K562 (cell line): ENCODE measurements around the gene CSF3. TPM values are rescaled to one million over a fixed set of nuclear protein-coding genes. Genes with fewer than 3 reads are reported as not detected.

Experiments
- ATAC-seq: fragments of 200-7000 bp; cut with Tn5 transposase; 3 replicates; pipeline ENCODE4 v1.9.1; 2020; ENCODE audit warnings: moderate library complexity
- BruUV-seq: library from RNA; stranded (reverse); fragments of 400-500 nt; replicated peaks from 2 replicates; lab custom pipeline; 2021; lab: Mats Ljungman, UMichigan
- CTCF ChIA-PET: fragments of 300-600 bp; formaldehyde crosslinking; extraction: SDS; loops from one replicate; lab custom pipeline; 2021; ENCODE audit warnings: low intra/inter-chr PET ratio; lab: Yijun Ruan, JAX
- POLR2A ChIA-PET: fragments of 300-600, 350-650 bp; sonication (Branson Sonifier 250); formaldehyde crosslinking; extraction: SDS; loops from one replicate; lab custom pipeline; 2021; ENCODE audit warnings: antibody characterized with exemption, inconsistent platforms; lab: Yijun Ruan, JAX
- DNase-seq, 4 experiments: peaks; one replicate each; pipeline versions ENCODE4 v3.0.0 to v3.0.0-alpha.2; 2011 to 2018; ENCODE audit warnings: low spot score in 3 of 4, mixed read lengths in 3 of 4; ENCODE audit errors: extremely low read depth in 1 of 4
- FAIRE-seq: peaks from 2 replicates; lab custom pipeline; 2011; peaks lifted over from hg19 to GRCh38; lab: Jason Lieb, UNC
- H2AFZ ChIP-seq: 2 replicates; pipeline ENCODE4 v1.6.0; 2011; ENCODE audit warnings: low read depth, low read length, control low read depth, inconsistent platforms
- H3K27ac ChIP-seq: fragments of 200-600 bp; 3 replicates; pipeline ENCODE4 v1.8.0; 2011; ENCODE audit warnings: low read depth, mild to moderate bottlenecking, control low read depth, inconsistent platforms, low read length, moderate library complexity, mixed read lengths; ENCODE audit errors: extremely low read depth
- H3K27me3 ChIP-seq, 2 experiments: fragments of 300-600 bp in 1 of 2; 2 replicates in 1 of 2; 3 replicates in 1 of 2; pipeline versions ENCODE4 v1.6.0 to v1.8.0; 2011; ENCODE audit warnings: inconsistent platforms in 2 of 2, low read length in 2 of 2, mild to moderate bottlenecking in 1 of 2, mixed read lengths in 1 of 2, moderate library complexity in 1 of 2; ENCODE audit not compliant: control insufficient read depth in 2 of 2, insufficient read depth in 2 of 2
- H3K36me3 ChIP-seq: fragments of 300-600 bp; 3 replicates; pipeline ENCODE4 v1.8.0; 2011; ENCODE audit warnings: mild to moderate bottlenecking, low read length, inconsistent platforms; ENCODE audit not compliant: control insufficient read depth, insufficient read depth
- H3K4me1 ChIP-seq, 2 experiments: fragments of 200-600 bp in 1 of 2; replicated peaks in 1 of 2; 2 replicates in 1 of 2; 3 replicates in 1 of 2; pipeline versions ENCODE4 v1.5.1 to v1.8.0; 2011; ENCODE audit warnings: inconsistent platforms in 2 of 2, low read length in 2 of 2, mild to moderate bottlenecking in 1 of 2, mixed read lengths in 1 of 2, moderate library complexity in 1 of 2; ENCODE audit not compliant: control insufficient read depth in 2 of 2, insufficient read depth in 2 of 2
- H3K4me2 ChIP-seq: 2 replicates; pipeline ENCODE4 v1.6.1; 2011; ENCODE audit warnings: low read length, control low read depth, inconsistent platforms, mixed read lengths; ENCODE audit not compliant: insufficient read depth
- H3K4me3 ChIP-seq: fragments of 200-600 bp; sonication (generic), shearing (Covaris generic); 2 replicates; pipeline ENCODE4 v1.5.1; 2016; ENCODE audit warnings: control low read depth, inconsistent platforms
- H3K79me2 ChIP-seq: fragments of 200-600 bp; 3 replicates; pipeline ENCODE4 v1.8.0; 2011; ENCODE audit warnings: low read length, inconsistent platforms; ENCODE audit not compliant: control insufficient read depth, insufficient read depth
- H3K9ac ChIP-seq, 2 experiments: 2 replicates each; pipeline versions ENCODE4 v1.6.0 to v1.6.1; 2011; ENCODE audit warnings: low read depth in 2 of 2, low read length in 2 of 2, control low read depth in 1 of 2, inconsistent platforms in 1 of 2, mild to moderate bottlenecking in 1 of 2, mixed read lengths in 1 of 2; ENCODE audit not compliant: insufficient read depth in 1 of 2
- H3K9me1 ChIP-seq: one replicate; pipeline ENCODE4 v1.6.0; 2011; ENCODE audit warnings: inconsistent platforms, mild to moderate bottlenecking, low read length, moderate library complexity; ENCODE audit not compliant: control insufficient read depth, insufficient read depth
- H3K9me3 ChIP-seq: replicated peaks from 2 replicates; pipeline ENCODE4 v1.5.1; 2011; ENCODE audit warnings: low read depth, low read length, inconsistent platforms; ENCODE audit not compliant: control insufficient read depth, insufficient read depth
- H4K20me1 ChIP-seq: replicated peaks from 2 replicates; pipeline ENCODE4 v1.6.1; 2011; ENCODE audit warnings: low read length, inconsistent platforms, mixed read lengths; ENCODE audit not compliant: control insufficient read depth, insufficient read depth
- ARID1B ChIP-seq: fragments of 450-650 bp; IDR thresholded peaks from 2 replicates; pipeline ENCODE4 v1.6.1; 2016; ENCODE audit warnings: antibody characterized with exemption, mild to moderate bottlenecking, inconsistent platforms
- ARID3A ChIP-seq: IDR thresholded peaks from 2 replicates; pipeline ENCODE4 v1.6.1; 2012; ENCODE audit warnings: low read depth, low read length, improper control_type of control experiment, borderline replicate concordance
- CHCHD3 ChIP-seq: fragments of 250-450 bp; sonication (Bioruptor Pico); IDR thresholded peaks from 2 replicates; pipeline ENCODE4 v2.1.2; 2022; ENCODE audit warnings: mild to moderate bottlenecking
- DPF2 ChIP-seq: fragments of 450-650 bp; IDR thresholded peaks from 2 replicates; pipeline ENCODE4 v1.6.1; 2016
- EGR1 ChIP-seq: fragments of 450-650 bp; conservative IDR thresholded peaks from 2 replicates; pipeline ENCODE4 v1.6.1; 2017; ENCODE audit warnings: mild to moderate bottlenecking
- EP300 ChIP-seq: IDR thresholded peaks from 2 replicates; pipeline ENCODE4 v1.6.1; 2012; ENCODE audit warnings: low read length, improper control_type of control experiment
- GABPA ChIP-seq: fragments of 200-800 bp; sonication (Bioruptor generic); conservative IDR thresholded peaks from 2 replicates; pipeline ENCODE4 v1.6.1; 2016; ENCODE audit warnings: low read depth, missing genetic modification characterization, missing compliant biosample characterization
- LEF1 ChIP-seq: fragments of 450-650 bp; IDR thresholded peaks from 2 replicates; pipeline ENCODE4 v1.6.1; 2016; ENCODE audit warnings: mild to moderate bottlenecking
- MAFG ChIP-seq: fragments of 450-650 bp; conservative IDR thresholded peaks from 2 replicates; pipeline ENCODE4 v1.6.1; 2016; ENCODE audit warnings: missing genetic modification characterization, missing compliant biosample characterization
- MAFK ChIP-seq: IDR thresholded peaks from 2 replicates; pipeline ENCODE4 v1.6.1; 2011; ENCODE audit warnings: low read length, improper control_type of control experiment
- MEIS2 ChIP-seq: fragments of 450-650 bp; IDR thresholded peaks from 2 replicates; pipeline ENCODE4 v1.6.1; 2014; ENCODE audit warnings: mild to moderate bottlenecking; ENCODE audit not compliant: partially characterized antibody
- MYC ChIP-seq, 2 experiments: fragments of 250-450 bp in 1 of 2; sonication (Bioruptor Pico) in 1 of 2; IDR thresholded peaks; 2 replicates each; pipeline versions ENCODE4 v1.5.1 to v1.6.1; 2012 to 2021; ENCODE audit warnings: low read depth in 2 of 2, borderline replicate concordance in 1 of 2, improper control_type of control experiment in 1 of 2, low read length in 1 of 2, mild to moderate bottlenecking in 1 of 2, moderate library complexity in 1 of 2
- NCOA1 ChIP-seq: fragments of 450-650 bp; IDR thresholded peaks from 2 replicates; pipeline ENCODE4 v1.6.1; 2016; ENCODE audit warnings: low read depth
- NFE2 ChIP-seq: IDR thresholded peaks from 2 replicates; pipeline ENCODE4 v1.6.1; 2014; ENCODE audit warnings: antibody characterized with exemption, low read depth
- PKNOX1 ChIP-seq: fragments of 450-650 bp; IDR thresholded peaks from 2 replicates; pipeline ENCODE4 v1.6.1; 2016
- POLR2G ChIP-seq: fragments of 200-400 bp; formaldehyde crosslinking; IDR thresholded peaks from 2 replicates; pipeline ENCODE4 v1.6.1; 2017; ENCODE audit warnings: low read depth, mild to moderate bottlenecking, antibody characterized with exemption, low read length, moderate library complexity
- SMARCA4 ChIP-seq: fragments of 450-650 bp; IDR thresholded peaks from 2 replicates; pipeline ENCODE4 v1.6.1; 2016
- SMARCE1 ChIP-seq: fragments of 450-650 bp; IDR thresholded peaks from 2 replicates; pipeline ENCODE4 v1.7.1; 2016; ENCODE audit warnings: mild to moderate bottlenecking
- TAL1 ChIP-seq: fragments of 450-650 bp; IDR thresholded peaks from 2 replicates; pipeline ENCODE4 v1.6.1; 2016; ENCODE audit warnings: mild to moderate bottlenecking
- ZNF197 ChIP-seq: fragments of 200-800 bp; sonication (Bioruptor generic); IDR thresholded peaks from 2 replicates; pipeline ENCODE4 v1.6.1; 2016; ENCODE audit warnings: low read depth, missing genetic modification characterization, missing compliant biosample characterization
- ZNF316 ChIP-seq: fragments of 450-650 bp; IDR thresholded peaks from 2 replicates; pipeline ENCODE4 v1.6.1; 2016
- ZNF77 ChIP-seq: fragments of 250-450 bp; sonication (Bioruptor Pico); IDR thresholded peaks from 2 replicates; pipeline ENCODE4 v1.5.0; 2020
- WGBS: fragments of 100-300 bp; shearing (Covaris generic); methylation state at CpG from one replicate; pipeline ENCODE4 v1.1.6; 2016; ENCODE audit warnings: low coverage, mixed read lengths; ENCODE audit not compliant: insufficient coverage; ENCODE audit errors: missing lambda C conversion rate; 5-methylcytosine and 5-hydroxymethylcytosine counted together
- in situ Hi-C: fragments of 300-500 bp; cut with MboI; formaldehyde crosslinking; loops from 4 replicates; pipeline ENCODE4 v1.15.0; 2018; ENCODE audit warnings: inconsistent platforms, mixed read lengths
- intact Hi-C: fragments of 100-400 bp; cut with micrococcal nuclease; formaldehyde crosslinking; loops from 2 replicates; pipeline ENCODE4 v1.14.2; 2022
- polyA plus RNA-seq, 8 experiments: library from polyadenylated mRNA; depleted of rRNA in 4 of 8; stranded (reverse) in 5 of 8; unstranded in 3 of 8; fragments of >200 nt; fragmentation: Nextera tagmentation in 2 of 8; fragmentation: Illumina TruSeq in 1 of 8; extraction: Ambion mirVana in 2 of 8; extraction: Trizol in 1 of 8; gene quantifications; 2 replicates each; pipeline versions ENCODE4 v1.2.1 to v1.2.3, GENCODE V29; 2011 to 2014; ENCODE audit warnings: inconsistent platforms in 1 of 8, missing spikeins in 1 of 8
- total RNA-seq, 7 experiments: library from RNA; depleted of rRNA in 6 of 7; stranded (reverse); fragments of >200 nt in 6 of 7; fragmentation: Illumina TruSeq in 2 of 7; extraction: Trizol in 2 of 7; gene quantifications; 2 replicates each; pipeline versions ENCODE4 v1.2.1 to v1.2.3, GENCODE V29; 2011 to 2021; ENCODE audit warnings: low replicate concordance in 1 of 7

CSF3 gene
- total and polyA plus RNA-seq, 9 of the 15 experiments (the other 6 are each of a cell fraction or from before 2014, with no cell fraction given), result 0.19 TPM; not detected in 8

- intact Hi-C loops, result no loop called here
- Histone ChIP-seq H3K4me1 (peaks cover 17 to 19% of the 10 kb centered on the region in 2 experiments), H3K36me3 (no peaks in the 10 kb centered on the region), H3K27ac (peak overlapping the region; percentile 69), H3K4me2 (peak overlapping the region; percentile 42), H3K4me3 (peak overlapping the region; percentile 8; the same call in 1 of the 2 replicates), H3K27me3 (no peaks in the 10 kb centered on the region), H3K9me3 (no peaks in the 10 kb centered on the region), H3K79me2 (no peaks in the 10 kb centered on the region), H4K20me1 (no peaks in the 10 kb centered on the region), H3K9me1 (no peaks in the 10 kb centered on the region), H3K9ac (peak overlapping the region in 1 of 2 experiments; percentile 42; a peak in 2 of 4 replicates), H2AFZ (peak overlapping the region; percentile 90)
- WGBS, result 15% methylated on average over 3 of the region's 3 CpGs
- ATAC-seq (peak; percentile 77), DNase-seq (peak in 2 of 4 experiments; percentile 51 to 57), FAIRE-seq (peak; percentile 35)
- BruUV-seq, result no TSS peak
- in situ Hi-C loops, result no loop called here
- ChIA-PET CTCF (no interaction called here), POLR2A (interaction anchor here (0.6 to 2.7 kb wide), 4 partner anchors 8 to 15 kb away, joined by 3 to 16 read pairs (median 6); partner anchors contain the start of gene PSMD3)
- TF ChIP-seq ZNF197 (CRISPR knock-in tag) (no peak), NFE2 (peak; percentile 78), ZNF77 (CRISPR knock-in tag) (no peak), NCOA1 (no peak), ARID1B (peak; percentile 56), EP300 (0 out of 2 replicates have a peak, but pooled peaks have one; percentile 13), PKNOX1 (peak; percentile 66), SMARCE1 (0 out of 2 replicates have a peak, but pooled peaks have one; percentile 37), MEIS2 (peak; percentile 63), ZNF316 (peak; percentile 90), EGR1 (peak; percentile 30; the same call in 1 of the 2 replicates), MYC (IDR thresholded peaks at IDR 0.05; ENCODE audit: low read depth, low read length) (peak; percentile 18; the same call in 1 of the 2 replicates), MYC (CRISPR knock-in tag; IDR thresholded peaks at IDR 0.05; ENCODE audit: borderline replicate concordance, low read depth) (no peak), SMARCA4 (peak; percentile 46; the same call in 1 of the 2 replicates), CHCHD3 (CRISPR knock-in tag) (no peak), GABPA (tag) (peak; percentile 33; the same call in 1 of the 2 replicates), LEF1 (peak; percentile 58; the same call in 1 of the 2 replicates), MAFK (peak; percentile 49), MAFG (tag) (peak; percentile 84), TAL1 (0 out of 2 replicates have a peak, but pooled peaks have one; percentile 7), POLR2G (no peak), ARID3A (0 out of 2 replicates have a peak, but pooled peaks have one; percentile 20), DPF2 (peak; percentile 50; the same call in 1 of the 2 replicates)
Observed at GRCh38 chr17:39972271-39972670, 43.0 kb upstream of the CSF3 start.
